ENCODE measurements around the gene COL6A1.

- TF ChIP-seq CTCF (IDR thresholded peaks at IDR 0.05; ENCODE audit: low read length): no peak
- no peak for TF ChIP-seq EZH2 (IDR thresholded peaks at IDR 0.05; ENCODE audit: borderline replicate concordance, low read length)
These were observed 15.0 kb downstream of the COL6A1 start for GRCh38 chr21:45996311-45997204.
